GDM1 (cell line): ENCODE data around the gene UGT1A9.

Experiments
- DNase-seq: peaks from one replicate; lab custom pipeline; 2025; lab: John Stamatoyannopoulos, UW

Gene UGT1A9

DNA sequence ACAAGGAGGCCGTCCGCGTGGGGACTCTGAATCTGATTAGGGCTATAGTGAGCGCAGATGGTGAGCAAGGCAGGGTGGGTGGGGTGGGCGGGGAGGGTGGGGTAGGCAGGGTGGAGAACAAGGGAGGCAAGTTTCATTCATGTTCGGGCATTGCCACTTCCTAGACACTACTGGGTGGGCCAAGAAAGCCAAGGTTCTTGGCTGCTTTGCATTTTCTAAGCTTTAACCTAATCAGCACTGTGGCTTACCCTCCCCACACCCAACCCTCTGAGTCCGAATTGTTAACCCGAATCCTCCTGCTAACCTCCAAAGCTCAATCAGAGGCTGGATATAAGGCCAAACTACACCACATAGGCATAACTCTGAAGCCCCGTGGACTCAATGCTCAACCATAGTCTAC lies 124.6 kb downstream of the UGT1A9 start:
- no peak for DNase-seq

DNA sequence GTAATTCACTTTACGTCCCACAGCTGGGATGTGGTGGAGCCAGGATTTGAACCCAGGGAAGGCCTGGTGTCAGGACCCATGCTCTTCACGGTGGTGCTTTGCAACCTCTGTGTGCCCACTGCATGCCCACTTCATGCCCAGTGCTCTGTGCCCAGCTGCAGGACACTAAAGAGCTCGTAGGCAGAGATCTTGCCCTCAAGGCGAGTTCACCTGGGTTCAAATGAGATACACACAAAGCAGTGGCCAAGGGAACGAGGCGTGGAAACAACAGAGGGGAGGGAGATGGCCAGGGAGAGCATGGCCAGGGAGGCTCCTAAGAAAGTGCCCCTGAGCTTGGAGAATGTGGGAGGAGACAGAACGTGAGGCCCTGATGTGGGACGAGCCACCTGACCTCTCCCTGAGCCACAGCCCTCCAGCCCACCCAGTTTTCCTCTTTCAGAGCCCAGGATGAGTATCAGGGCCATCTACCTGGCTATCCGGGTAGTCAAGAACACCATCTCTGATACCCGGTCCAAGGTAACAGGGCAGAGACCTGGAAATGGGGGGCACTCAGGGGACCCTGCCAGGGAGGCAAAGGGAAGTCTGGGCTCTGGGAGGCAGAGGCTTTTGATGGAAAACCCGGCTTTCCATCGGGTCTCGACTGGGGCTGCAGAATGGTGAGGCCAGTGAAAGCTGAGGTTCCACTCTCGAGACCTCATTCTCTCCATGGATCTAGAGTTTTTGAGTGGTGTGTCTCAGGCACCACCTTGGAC lies 126.8 kb downstream of the UGT1A9 start:
- DNase-seq = no peak

DNA sequence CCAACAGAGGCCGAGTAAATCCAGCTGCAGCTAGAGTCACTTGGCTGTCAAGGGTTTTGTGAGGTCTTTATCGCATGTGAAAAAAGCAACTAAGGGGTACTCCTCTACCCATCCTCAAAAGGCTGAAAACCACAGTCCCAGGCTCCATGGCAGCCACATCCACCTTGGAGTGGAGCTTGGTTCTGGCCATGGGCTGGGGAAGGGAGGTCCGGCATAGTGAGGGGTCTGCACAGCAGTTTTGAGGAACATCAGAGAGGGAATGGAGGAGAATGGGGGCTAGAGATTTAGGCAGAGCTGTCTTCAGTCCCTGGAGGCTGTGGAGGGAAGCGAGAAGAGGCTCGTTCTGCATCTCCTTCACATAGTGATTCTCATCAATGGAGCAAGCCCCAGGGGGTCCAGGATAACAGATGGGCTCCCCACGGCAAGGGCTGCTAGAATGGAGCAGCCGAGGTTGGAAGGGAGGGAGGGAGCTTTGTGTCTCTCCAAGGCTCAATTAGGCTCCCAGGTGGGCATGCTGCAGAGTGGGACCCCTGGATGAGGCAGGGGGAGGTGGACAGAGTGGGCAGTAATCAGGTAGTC lies 127.5 kb downstream of the UGT1A9 start:
- no peak for DNase-seq

DNA sequence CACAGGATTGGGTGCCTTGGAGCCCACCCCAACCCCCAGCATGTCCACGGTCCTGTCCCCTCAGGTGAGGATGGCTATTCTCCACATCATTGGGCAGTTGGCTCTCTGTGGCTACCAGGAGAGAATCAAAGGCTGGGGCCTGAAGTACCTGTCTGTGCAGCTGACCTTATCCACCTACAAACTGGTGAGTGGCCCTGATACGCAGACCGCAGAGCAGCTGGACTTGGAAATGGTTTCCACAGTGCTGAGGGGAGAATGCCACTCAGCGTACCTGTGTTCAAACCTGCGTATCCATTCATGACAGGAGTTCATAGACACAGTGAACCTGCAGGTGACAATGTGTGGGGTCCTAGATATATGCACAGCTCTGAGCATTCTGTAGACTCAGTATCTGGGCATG lies 128.0 kb downstream of the UGT1A9 start:
- DNase-seq = no peak

- no peak for DNase-seq
These were observed 128.5 kb downstream of the UGT1A9 start for GRCh38 chr2:233800208-233800607.

DNA sequence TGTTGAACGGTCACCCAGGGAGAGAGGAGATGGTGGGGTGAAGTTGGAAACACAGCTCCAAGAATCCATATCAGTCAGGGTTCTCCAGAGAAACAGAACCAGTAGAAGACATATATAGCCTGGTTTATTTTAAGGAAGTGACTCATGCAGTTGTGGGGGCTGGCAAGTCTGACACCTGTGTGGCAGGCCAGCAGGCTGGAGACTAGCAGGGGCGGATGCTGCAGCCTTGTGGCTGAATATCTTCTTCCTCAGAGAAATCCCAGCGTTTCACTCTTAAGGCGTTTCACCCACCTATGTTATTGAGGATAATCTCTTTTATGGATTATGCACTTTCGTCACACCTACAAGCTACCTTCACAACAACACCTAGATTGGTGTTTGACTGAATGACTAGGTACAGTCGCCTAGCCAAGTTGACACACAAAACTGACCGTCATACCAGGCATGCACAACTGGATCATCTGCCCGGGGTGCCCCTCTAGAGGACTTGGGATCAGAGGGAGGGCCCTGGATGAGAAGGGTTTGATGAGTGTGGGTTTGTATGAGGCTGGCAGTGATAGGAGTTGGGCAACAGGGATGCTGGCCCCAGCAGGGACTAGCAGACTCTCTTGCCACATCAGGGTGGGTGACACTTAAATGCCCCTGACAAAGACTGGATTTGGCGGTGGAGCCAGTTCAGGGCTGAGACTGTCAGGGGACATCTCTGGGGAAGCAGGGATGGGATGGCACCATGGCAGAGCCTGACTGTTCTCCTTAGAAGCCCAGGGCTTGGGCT lies 129.8 kb downstream of the UGT1A9 start:
- DNase-seq = no peak

DNA sequence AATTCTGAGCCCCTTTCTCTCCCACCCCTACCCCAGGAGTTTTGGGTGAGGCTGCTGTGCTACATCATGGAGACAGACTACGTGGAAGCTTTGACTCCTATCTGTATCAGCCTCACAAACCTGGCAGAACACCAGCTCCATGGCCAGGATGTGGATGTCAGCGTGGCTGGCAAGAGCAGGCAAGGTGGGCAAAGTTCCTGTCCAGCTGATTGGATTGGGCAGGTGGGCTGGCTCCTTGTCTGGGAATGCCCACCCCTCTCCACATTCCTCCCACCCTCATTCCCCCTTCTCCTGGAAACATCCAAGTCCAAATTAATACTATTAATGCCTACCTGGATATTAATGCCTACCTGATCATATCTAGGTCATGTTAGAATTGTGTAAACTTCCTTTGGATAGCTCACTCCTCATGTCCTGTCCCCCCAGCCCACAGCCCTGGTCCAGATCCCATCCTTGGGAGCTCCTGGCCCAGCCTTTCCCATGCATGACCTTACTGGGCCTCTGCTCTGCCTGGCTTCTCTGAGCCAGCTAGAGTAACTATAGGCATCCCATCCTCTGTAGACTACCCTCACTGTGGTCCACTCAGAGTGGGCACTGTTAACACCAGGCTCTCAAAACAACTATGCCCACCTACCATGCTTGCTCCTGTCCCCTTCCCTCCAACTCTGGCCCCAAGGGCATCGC lies 130.6 kb downstream of the UGT1A9 start:
- DNase-seq = no peak

GRCh38 chr2:233803292-233803911 lies 131.7 kb downstream of the UGT1A9 start:
- no peak for DNase-seq

DNA sequence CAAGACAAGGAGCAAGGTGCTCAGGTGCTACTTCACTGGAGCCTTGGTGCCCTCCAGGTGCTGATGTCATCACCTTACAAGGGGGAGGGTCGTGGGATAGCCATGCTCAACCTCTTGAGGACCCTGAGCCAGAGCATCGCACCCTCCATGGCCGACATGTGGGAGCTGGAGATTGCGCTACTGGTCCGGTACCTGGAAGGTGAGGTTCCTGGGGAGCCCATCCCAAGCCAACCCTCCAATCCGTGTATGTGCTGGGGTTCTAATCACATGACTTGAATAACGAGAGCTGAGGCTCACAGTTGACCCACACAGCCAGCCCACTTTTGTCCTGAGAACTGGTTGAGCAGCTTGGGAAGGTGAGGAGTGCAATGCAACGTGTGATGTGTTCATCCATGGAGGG lies 132.3 kb downstream of the UGT1A9 start:
- no peak for DNase-seq

DNA sequence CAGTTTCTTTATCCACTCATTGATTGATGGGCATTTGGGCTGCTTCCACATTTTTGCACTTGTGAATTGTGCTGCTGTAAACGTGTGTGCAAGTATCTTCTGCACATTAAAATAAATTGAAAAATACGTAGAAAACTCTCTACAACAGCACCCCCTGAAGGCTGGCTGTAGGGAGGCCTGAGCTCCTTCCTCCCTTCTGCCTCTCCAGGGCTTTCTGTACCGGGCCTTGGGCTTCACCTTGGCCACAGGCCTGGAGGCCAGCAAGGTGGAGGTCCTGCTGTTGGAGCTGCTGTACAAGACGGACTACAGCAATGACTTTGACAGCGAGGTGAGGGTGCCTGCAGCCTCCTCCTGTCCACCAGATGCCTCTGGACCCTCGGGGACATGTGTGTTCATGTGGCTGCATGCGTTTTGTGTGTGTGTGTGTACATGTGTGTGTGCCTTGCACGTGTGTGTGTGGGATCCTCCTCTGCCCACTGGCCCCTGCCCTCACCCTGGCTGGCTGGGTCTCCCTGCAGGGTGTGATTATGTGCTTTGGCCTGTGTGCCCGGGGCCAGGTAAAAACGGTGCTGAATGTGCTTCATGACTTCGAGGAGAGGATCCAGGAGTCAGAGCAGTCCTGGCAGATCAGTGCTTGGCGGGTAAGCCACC lies 135.6 kb downstream of the UGT1A9 start:
- DNase-seq = no peak

DNA sequence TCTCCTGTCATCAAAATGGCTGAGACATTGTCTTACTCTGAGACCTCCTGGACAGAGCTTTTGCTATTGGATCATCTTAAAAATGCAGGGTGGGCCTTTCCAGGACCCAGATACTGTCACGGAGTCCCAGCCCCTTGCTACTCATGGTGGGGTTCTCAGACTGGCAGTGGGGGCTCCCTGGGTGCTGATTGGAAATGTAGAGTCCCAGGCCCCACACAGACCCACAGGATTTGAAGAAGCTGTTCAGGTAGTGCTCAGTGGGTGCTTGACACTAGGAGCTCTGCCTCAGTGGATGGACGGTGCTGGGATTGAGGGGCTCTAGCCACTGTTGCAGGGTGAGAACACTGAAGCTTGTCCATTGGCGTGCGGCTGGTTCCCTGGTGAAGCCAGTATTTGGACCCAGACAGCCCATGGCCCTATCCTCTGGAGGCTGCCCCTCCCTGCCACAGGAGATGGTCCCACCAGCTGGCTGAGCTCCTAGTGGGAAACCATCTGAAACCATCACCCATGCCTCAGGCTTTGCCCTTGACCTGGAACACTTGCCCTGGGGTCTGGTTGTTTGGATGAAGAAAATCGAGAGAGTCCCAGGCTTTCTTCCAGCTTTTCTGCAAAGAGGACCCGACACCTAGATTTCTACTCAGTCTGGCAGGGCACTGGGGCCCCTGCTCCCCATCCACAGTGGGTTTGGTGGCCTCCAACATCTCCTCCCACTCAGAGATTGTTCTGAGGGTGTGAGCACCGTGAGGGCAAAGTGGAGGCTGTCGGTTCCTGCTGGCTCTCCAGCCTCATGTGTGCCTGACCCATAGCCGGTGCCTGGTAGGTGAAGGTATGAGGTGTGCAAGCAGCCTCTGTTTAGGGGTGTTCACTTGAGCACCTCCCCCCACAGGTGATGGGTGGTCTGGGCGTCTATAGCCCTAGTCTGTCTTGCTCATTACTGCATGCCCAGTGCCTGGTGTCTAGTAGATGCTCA lies 136.6 kb downstream of the UGT1A9 start:
- no peak for DNase-seq

DNA sequence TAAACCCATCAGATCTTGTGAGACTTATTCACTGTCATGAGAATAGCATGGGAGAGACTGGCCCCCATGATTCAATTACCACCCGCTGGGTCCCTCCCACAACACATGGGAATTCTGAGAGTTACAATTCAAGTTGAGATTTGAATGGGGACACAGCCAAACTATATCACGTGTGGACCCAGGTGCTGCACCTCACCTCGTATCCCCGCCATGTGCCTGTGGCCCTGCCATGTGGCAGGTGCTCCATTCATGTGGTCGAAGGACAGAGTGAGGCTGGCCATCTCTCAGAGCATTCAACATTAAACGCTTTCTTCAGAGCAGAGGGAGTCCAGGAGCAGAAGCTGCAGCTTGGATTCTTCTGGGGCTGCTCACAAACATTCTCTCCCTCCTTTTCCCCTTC lies 138.7 kb downstream of the UGT1A9 start:
- DNase-seq = no peak

DNA sequence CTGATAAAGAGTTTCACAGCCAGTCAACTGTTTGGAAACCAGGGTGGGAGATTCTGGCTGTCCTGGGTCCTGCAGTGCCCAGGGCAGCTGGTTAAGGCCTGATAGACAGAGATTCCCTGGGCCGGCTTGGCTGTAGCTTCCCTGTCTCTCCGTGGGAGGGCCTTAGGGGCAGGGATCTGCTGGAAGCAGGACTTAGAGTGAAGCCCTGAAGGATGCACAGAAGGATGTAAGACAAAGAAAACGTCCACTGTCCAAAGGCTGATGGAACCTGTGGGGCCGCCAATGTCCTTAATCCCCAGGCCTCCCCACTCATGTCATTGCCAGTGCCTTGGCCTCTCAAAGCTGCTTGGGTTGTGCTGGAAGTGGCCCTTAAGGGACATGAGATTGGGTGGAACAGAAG lies 139.4 kb downstream of the UGT1A9 start:
- no peak for DNase-seq

DNA sequence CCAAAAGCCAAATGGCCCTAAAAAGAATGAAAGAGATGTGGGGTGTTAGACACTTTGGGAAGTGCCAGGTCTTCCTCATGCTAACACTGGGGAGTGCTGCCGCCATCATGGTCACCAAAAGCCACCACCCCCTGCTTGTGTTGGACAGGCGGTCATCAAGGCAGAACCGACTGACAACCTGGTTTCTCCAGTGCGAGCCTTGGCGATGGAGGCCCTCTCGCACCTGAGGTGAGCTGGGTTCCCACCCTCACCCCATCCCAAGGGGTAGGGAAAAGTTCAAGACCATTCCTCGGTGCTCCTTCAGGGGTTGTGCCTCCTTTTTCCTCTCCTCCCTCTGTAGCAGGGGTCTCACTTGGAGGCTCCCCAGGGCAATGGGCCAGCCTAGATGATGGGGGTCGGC lies 140.0 kb downstream of the UGT1A9 start:
- DNase-seq = no peak

GRCh38 chr2:233813236-233814055 lies 141.7 kb downstream of the UGT1A9 start:
- no peak for DNase-seq

GRCh38 chr2:233814056-233814835 lies 142.5 kb downstream of the UGT1A9 start:
- DNase-seq = no peak

GRCh38 chr2:233815861-233816260 lies 144.2 kb downstream of the UGT1A9 start:
- DNase-seq = no peak

DNA sequence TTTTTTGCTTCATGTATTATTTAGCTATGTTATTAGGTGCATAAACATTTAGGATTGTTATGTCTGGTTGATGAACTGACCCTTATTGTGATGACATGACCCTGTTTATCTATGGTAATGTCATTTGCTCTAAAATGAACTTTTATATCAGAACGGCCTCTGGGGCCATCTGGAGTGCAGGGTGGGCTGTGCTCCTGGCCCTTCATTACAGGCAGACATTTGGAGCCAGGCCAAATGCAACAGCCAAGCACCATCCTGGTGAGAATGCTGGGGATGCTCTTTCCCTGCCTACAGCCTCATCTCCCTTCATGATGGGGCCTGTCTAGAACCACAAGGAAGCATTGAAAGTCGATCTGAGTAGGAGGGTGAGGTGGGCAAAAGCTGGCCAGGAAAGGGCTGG lies 144.6 kb downstream of the UGT1A9 start:
- no peak for DNase-seq

- DNase-seq = no peak
These were observed 145.1 kb downstream of the UGT1A9 start for GRCh38 chr2:233816771-233817170.
